GM12878 (cell line): ENCODE data around the gene SPINK4. TPM values are rescaled to one million over a fixed set of nuclear protein-coding genes. Genes with fewer than 3 reads are reported as not detected.

Source experiments
- ATAC-seq: fragments of 200-7000 bp; cut with Tn5 transposase; 3 replicates; pipeline ENCODE4 v1.9.1; 2020; ENCODE audit warnings: mild to moderate bottlenecking, moderate library complexity
- BruUV-seq: library from RNA; stranded (reverse); fragments of 400-500 nt; replicated peaks from 2 replicates; lab custom pipeline; 2021; lab: Mats Ljungman, UMichigan
- CTCF ChIA-PET: fragments of 300-600 bp; sonication (Branson Sonifier 250); formaldehyde crosslinking; extraction: SDS; loops from one replicate; lab custom pipeline; 2021; ENCODE audit warnings: inconsistent platforms; lab: Yijun Ruan, JAX
- POLR2A ChIA-PET: fragments of 350-600 bp; formaldehyde crosslinking; extraction: SDS; loops from one replicate; lab custom pipeline; 2021; ENCODE audit warnings: inconsistent platforms; lab: Charles Lee
- RAD21 ChIA-PET: fragments of 300-600 bp; sonication (Branson Sonifier 250); formaldehyde crosslinking; loops from one replicate; lab custom pipeline; 2023; ENCODE audit warnings: antibody characterized with exemption; ENCODE audit not compliant: unreplicated experiment; lab: Charles Lee
- SMC1A ChIA-PET: fragments of 300-600 bp; sonication (Branson Sonifier 250); formaldehyde crosslinking; loops from one replicate; lab custom pipeline; 2023; ENCODE audit not compliant: unreplicated experiment, uncharacterized antibody; lab: Charles Lee
- DNase-seq: peaks from one replicate; pipeline ENCODE4 v3.0.0-alpha.2; 2011; ENCODE audit warnings: low read depth, low spot score
- FAIRE-seq: peaks from 3 replicates; lab custom pipeline; 2011; peaks lifted over from hg19 to GRCh38; lab: Jason Lieb, UNC
- H2AFZ ChIP-seq: 2 replicates; pipeline ENCODE4 v1.6.0; 2011; ENCODE audit warnings: low read depth, low read length, control low read depth; ENCODE audit not compliant: control insufficient read depth
- H3K27ac ChIP-seq: 2 replicates; pipeline ENCODE4 v1.5.1; 2011; ENCODE audit warnings: control low read depth; ENCODE audit not compliant: control insufficient read depth, insufficient read depth
- H3K27me3 ChIP-seq, 2 experiments: replicated peaks in 1 of 2; 2 replicates each; pipeline versions ENCODE4 v1.6.0 to v1.6.1; 2011; ENCODE audit warnings: low read length in 1 of 2; ENCODE audit not compliant: control insufficient read depth in 2 of 2, insufficient read depth in 2 of 2
- H3K36me3 ChIP-seq, 2 experiments: 2 replicates each; pipeline ENCODE4 v1.5.1; 2011; ENCODE audit warnings: low read length in 1 of 2; ENCODE audit not compliant: control insufficient read depth in 2 of 2, insufficient read depth in 2 of 2
- H3K4me1 ChIP-seq: 2 replicates; pipeline ENCODE4 v1.6.1; 2011; ENCODE audit warnings: mild to moderate bottlenecking, low read length, moderate library complexity, mixed read lengths; ENCODE audit not compliant: control insufficient read depth, insufficient read depth
- H3K4me2 ChIP-seq: 2 replicates; pipeline ENCODE4 v1.6.0; 2011; ENCODE audit warnings: control low read depth; ENCODE audit not compliant: control insufficient read depth, insufficient read depth
- H3K4me3 ChIP-seq: fragments of 200-600 bp; sonication (generic); 2 replicates; pipeline ENCODE4 v1.5.1; 2016
- H3K79me2 ChIP-seq: 2 replicates; pipeline ENCODE4 v1.6.0; 2011; ENCODE audit warnings: low read length; ENCODE audit not compliant: control insufficient read depth, insufficient read depth
- H3K9ac ChIP-seq: 2 replicates; pipeline ENCODE4 v1.8.0; 2011; ENCODE audit warnings: low read length, control low read depth, mixed read lengths; ENCODE audit not compliant: control insufficient read depth, insufficient read depth
- H3K9me3 ChIP-seq: replicated peaks from 3 replicates; pipeline ENCODE4 v1.5.1; 2011; ENCODE audit warnings: mild to moderate bottlenecking, low read length; ENCODE audit not compliant: control insufficient read depth, insufficient read depth
- H4K20me1 ChIP-seq: 2 replicates; pipeline ENCODE4 v1.6.0; 2011; ENCODE audit not compliant: control insufficient read depth, insufficient read depth
- BCL11A ChIP-seq: IDR thresholded peaks from 2 replicates; pipeline ENCODE4 v1.6.1; 2011; ENCODE audit warnings: low read depth, low read length
- CHD1 ChIP-seq: IDR thresholded peaks from 2 replicates; pipeline ENCODE4 v1.6.1; 2012; ENCODE audit warnings: low read depth, low read length, improper control_type of control experiment
- CTCF ChIP-seq, 3 experiments: IDR thresholded peaks in 2 of 3; conservative IDR thresholded peaks in 1 of 3; 2 replicates each; pipeline ENCODE4 v1.5.1; 2011; ENCODE audit warnings: low read depth in 3 of 3, low read length in 3 of 3, mild to moderate bottlenecking in 3 of 3, control low read depth in 2 of 3, moderate library complexity in 2 of 3, inconsistent platforms in 1 of 3, mixed read lengths in 1 of 3; ENCODE audit not compliant: control insufficient read depth in 2 of 3, insufficient read depth in 1 of 3; ENCODE audit errors: extremely low read depth in 1 of 3
- EED ChIP-seq: sonication (generic); IDR thresholded peaks from 2 replicates; pipeline ENCODE4 v1.6.1; 2016; ENCODE audit warnings: antibody characterized with exemption, low read depth
- IRF4 ChIP-seq: IDR thresholded peaks from 2 replicates; pipeline ENCODE4 v1.6.1; 2011; ENCODE audit warnings: low read depth, low read length
- MLLT1 ChIP-seq: fragments of 450-650 bp; IDR thresholded peaks from 2 replicates; pipeline ENCODE4 v1.6.1; 2016; ENCODE audit warnings: mild to moderate bottlenecking
- MTA2 ChIP-seq: fragments of 450-650 bp; IDR thresholded peaks from 2 replicates; pipeline ENCODE4 v1.6.1; 2016; ENCODE audit warnings: low read depth, mild to moderate bottlenecking, moderate library complexity
- MYB ChIP-seq: fragments of 150-350 bp; IDR thresholded peaks from 2 replicates; pipeline ENCODE4 v1.6.1; 2014; ENCODE audit warnings: mild to moderate bottlenecking, low read depth, low read length, borderline replicate concordance
- NFXL1 ChIP-seq: fragments of 450-650 bp; IDR thresholded peaks from 2 replicates; pipeline ENCODE4 v1.6.1; 2017; ENCODE audit warnings: antibody characterized with exemption, mild to moderate bottlenecking, borderline replicate concordance
- NFYB ChIP-seq: IDR thresholded peaks from 2 replicates; pipeline ENCODE4 v1.6.1; 2011; ENCODE audit warnings: low read depth, mild to moderate bottlenecking, low read length, improper control_type of control experiment, moderate library complexity; ENCODE audit not compliant: insufficient read depth
- RFX5 ChIP-seq: IDR thresholded peaks from 2 replicates; pipeline ENCODE4 v1.6.1; 2011; ENCODE audit warnings: low read depth, low read length, improper control_type of control experiment
- SMAD1 ChIP-seq: fragments of 450-650 bp; IDR thresholded peaks from 2 replicates; pipeline ENCODE4 v1.6.1; 2018; ENCODE audit warnings: mild to moderate bottlenecking, low read depth; ENCODE audit not compliant: partially characterized antibody
- TBL1XR1 ChIP-seq: IDR thresholded peaks from 2 replicates; pipeline ENCODE4 v1.6.1; 2012; ENCODE audit warnings: low read depth, low read length, improper control_type of control experiment
- ZBTB11 ChIP-seq: fragments of 450-650 bp; formaldehyde crosslinking; IDR thresholded peaks from 2 replicates; pipeline ENCODE4 v1.5.0; 2022; ENCODE audit warnings: mild to moderate bottlenecking, missing genetic modification characterization
- ZNF217 ChIP-seq: fragments of 450-650 bp; IDR thresholded peaks from 2 replicates; pipeline ENCODE4 v1.6.1; 2017; ENCODE audit warnings: antibody characterized with exemption, mild to moderate bottlenecking
- ZNF274 ChIP-seq: IDR thresholded peaks from one replicate; pipeline ENCODE4 v1.8.0; 2011; ENCODE audit not compliant: insufficient read length, insufficient read depth
- ZNF622 ChIP-seq: fragments of 450-650 bp; IDR thresholded peaks from 2 replicates; pipeline ENCODE4 v1.6.1; 2017; ENCODE audit warnings: mild to moderate bottlenecking, inconsistent platforms
- WGBS: methylation state at CpG from one replicate; pipeline ENCODE4 v1.1.6; 2016; ENCODE audit warnings: low lambda C conversion rate; ENCODE audit not compliant: insufficient replicate concordance, insufficient coverage; ENCODE audit errors: missing lambda C conversion rate; 5-methylcytosine and 5-hydroxymethylcytosine counted together
- in situ Hi-C: fragments of 300-500 bp; cut with MboI; formaldehyde crosslinking; loops from 9 replicates; pipeline ENCODE4 v1.14.3; 2018; ENCODE audit warnings: mixed read lengths
- intact Hi-C: fragments of 100-400 bp; cut with micrococcal nuclease; formaldehyde crosslinking; loops from one replicate; pipeline ENCODE4 v1.14.2; 2022; ENCODE audit not compliant: unreplicated experiment
- polyA plus RNA-seq, 11 experiments: library from polyadenylated mRNA; depleted of rRNA in 4 of 11; unstranded in 6 of 11; stranded (reverse) in 5 of 11; fragments of >200 nt; fragmentation: Nextera tagmentation in 4 of 11; fragmentation: Illumina TruSeq in 1 of 11; extraction: Ambion mirVana in 4 of 11; extraction: Trizol in 1 of 11; gene quantifications; 1 replicate in 1 of 11; 2 replicates in 10 of 11; pipeline versions ENCODE4 v1.2.1 to v1.2.3, GENCODE V29; 2011 to 2016; ENCODE audit warnings: inconsistent platforms in 2 of 11, missing spikeins in 2 of 11, low read depth in 1 of 11
- total RNA-seq, 4 experiments: library from RNA; depleted of rRNA in 3 of 4; stranded (reverse); fragments of >200 nt in 3 of 4; fragmentation: Illumina TruSeq in 1 of 4; extraction: Trizol in 1 of 4; gene quantifications; 2 replicates each; pipeline versions ENCODE4 v1.2.1 to v1.2.3, GENCODE V29; 2013 to 2021

Gene SPINK4
- total and polyA plus RNA-seq, 10 of the 15 experiments (the other 5 are each of a cell fraction or from before 2014, with no cell fraction given) = not detected

- H3K4me2 ChIP-seq = peak overlapping the region; percentile 79
- H3K4me1 ChIP-seq = peaks cover 19% of the 10 kb centered on the region
- intact Hi-C loops = loop anchor here (2.0 kb wide), 1 partner anchor 36 kb away; the partner anchor contains the start of gene B4GALT1
- peak overlapping the region; percentile 31; the same call in 1 of the 2 replicates for H3K27ac ChIP-seq
- no peaks in the 10 kb centered on the region for H3K27me3 ChIP-seq
- POLR2A ChIA-PET = interaction anchor here (0.6 to 1.8 kb wide), 4 partner anchors 10 to 178 kb away, joined by 3 to 7 read pairs (median 4); partner anchors contain the start of genes B4GALT1 and DNAJA1
- 12% methylated on average over 11 of the region's 11 CpGs for WGBS
- SMC1A ChIA-PET = interaction anchor here (0.8 to 3.9 kb wide), 17 partner anchors 10 to 177 kb away, joined by 3 to 27 read pairs (median 4); no protein-coding TSS in a partner anchor
- CTCF ChIA-PET = interaction anchor here (0.7 to 4.2 kb wide), 7 partner anchors 18 to 84 kb away, joined by 3 to 33 read pairs (median 5); partner anchors contain the start of gene B4GALT1
- DNase-seq = peak; percentile 72
- H2AFZ ChIP-seq = peak overlapping the region; percentile 49
- H3K36me3 ChIP-seq = no peaks in the 10 kb centered on the region
- in situ Hi-C loops = no loop called here
- H4K20me1 ChIP-seq = no peaks in the 10 kb centered on the region
- no TSS peak for BruUV-seq
- peak; percentile 99 for ATAC-seq
- RAD21 ChIA-PET = interaction anchor here (0.7 to 2.0 kb wide), 8 partner anchors 24 to 135 kb away, joined by 3 to 12 read pairs (median 4); partner anchors contain the start of gene B4GALT1
- H3K9me3 ChIP-seq = no peaks in the 10 kb centered on the region
- H3K79me2 ChIP-seq = no peaks in the 10 kb centered on the region
- no peak overlapping the region for H3K9ac ChIP-seq
- no peak overlapping the region for H3K4me3 ChIP-seq
- FAIRE-seq = peak; percentile 92
- TF ChIP-seq BCL11A (peak; percentile 85; the same call in 1 of the 2 replicates), NFYB (no peak), ZNF217 (0 out of 2 replicates have a peak, but pooled peaks have one; percentile 39), IRF4 (peak; percentile 81), CHD1 (no peak), RFX5 (no peak), SMAD1 (no peak), TBL1XR1 (no peak; the same call in 1 of the 2 replicates), NFXL1 (no peak), ZNF622 (no peak), ZNF274 (no peak), EED (peak; percentile 94), MYB (no peak), ZBTB11 (no peak), CTCF (IDR thresholded peaks at IDR 0.05 in 2 of 3, conservative IDR thresholded peaks at IDR 0.05 in 1 of 3; ENCODE audit: control insufficient read depth in 2 of 3, extremely low read depth in 1 of 3, insufficient read depth in 1 of 3, low read depth in 3 of 3, low read length in 3 of 3) (no peak), MTA2 (peak; percentile 74), MLLT1 (peak; percentile 60)
These were observed 37.3 kb upstream of the SPINK4 start for GRCh38 chr9:33202552-33203201.
